Caki2 (cell line): ENCODE measurements around the gene EXOSC10. TPM values are rescaled to one million over a fixed set of nuclear protein-coding genes. Genes with fewer than 3 reads are reported as not detected.

Source experiments
- DNase-seq: peaks from one replicate; pipeline ENCODE4 v3.0.0-alpha.2; 2015; ENCODE audit warnings: low read depth
- in situ Hi-C: cut with HindIII; loops from 2 replicates; pipeline ENCODE4 v1.10.0; 2016; ENCODE audit warnings: low sequenced_read_pairs, low pct_unique_long_range_greater_than_20kb, mixed read lengths
- total RNA-seq: library from RNA; depleted of rRNA; stranded (reverse); fragments of >200 nt; shearing (Covaris generic); gene quantifications from 2 replicates; pipeline ENCODE4 v1.2.3, GENCODE V29; 2014; ENCODE audit warnings: low replicate concordance; rRNA removed

The EXOSC10 gene
- total RNA-seq = 32.1 and 56.5 TPM in 2 replicates

DNA sequence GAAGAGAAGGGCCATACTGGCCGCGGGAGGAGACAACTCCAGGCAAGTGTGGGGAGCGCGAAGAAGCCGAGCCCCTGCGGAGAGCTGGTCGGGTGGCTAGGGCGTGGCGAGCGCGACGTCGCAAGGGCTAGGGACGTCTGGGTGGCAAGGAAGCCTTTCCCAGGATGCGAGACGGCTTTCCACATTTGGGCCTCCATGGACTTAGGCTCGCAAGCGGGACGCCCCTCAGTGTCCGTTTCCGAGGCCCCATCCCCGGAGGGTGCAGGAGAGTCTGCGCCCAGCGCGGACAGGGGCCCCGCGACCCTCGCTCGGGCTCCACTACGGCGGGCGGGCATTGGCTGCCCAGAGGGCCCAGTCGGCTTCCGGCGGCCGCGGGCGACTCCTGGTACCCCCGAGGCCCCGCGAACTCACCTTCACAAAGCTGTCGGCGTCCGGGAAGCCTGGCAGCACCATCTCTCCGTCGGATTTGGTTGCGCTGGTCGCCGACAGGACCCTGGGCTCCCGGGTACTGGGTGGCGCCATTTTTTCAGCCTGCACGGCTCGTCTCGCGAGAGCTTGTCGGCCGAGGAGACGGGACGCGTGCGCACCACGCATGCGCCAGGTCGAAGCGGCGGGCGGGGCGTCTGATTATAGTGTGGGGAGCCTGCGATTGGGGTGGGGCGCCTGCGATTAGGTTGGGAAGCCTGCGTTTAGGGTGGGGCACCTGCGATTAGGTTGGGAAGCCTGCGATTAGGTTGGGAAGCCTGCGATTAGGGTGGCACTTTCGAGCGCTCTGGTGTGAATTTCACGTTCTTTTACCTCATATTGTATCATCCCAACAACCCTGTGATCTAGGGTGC, at the start of gene EXOSC10:
EXOSC10 (minus strand) TSS at position 560 of the 839 bp plus-strand sequence; CDS start at position 522, 38 bp downstream.
- in situ Hi-C loops = no loop called here
- DNase-seq = peak; percentile 80

DNA sequence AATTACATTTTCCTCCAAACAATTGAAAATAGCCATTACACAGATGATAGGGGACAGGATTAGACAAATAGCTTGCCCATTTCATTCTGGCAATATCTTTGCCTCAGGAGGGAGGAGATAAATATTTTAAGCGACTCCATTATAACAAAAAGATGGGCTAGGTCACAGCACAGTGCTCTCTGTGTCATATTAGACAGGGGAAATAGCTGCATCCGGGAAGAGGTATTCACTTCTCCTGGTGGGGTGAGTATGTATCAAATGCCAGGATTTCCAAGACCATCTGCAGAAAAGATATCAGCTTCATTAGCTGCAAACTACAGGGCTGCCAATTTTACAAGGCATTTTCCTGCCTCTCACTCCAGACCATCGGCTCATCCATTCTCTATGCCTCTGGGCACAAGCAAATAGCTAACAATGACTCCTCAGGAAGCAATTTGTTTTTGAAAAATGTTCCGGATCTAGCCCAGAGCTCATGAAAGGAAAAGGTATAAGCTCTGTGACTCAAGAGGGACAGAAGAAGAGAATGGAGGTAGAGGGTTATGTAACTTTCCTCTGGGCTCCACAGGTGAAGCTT, 47.6 kb upstream of the EXOSC10 start:
- no peak for DNase-seq

GRCh38 chr1:11145741-11146140, 46.1 kb upstream of the EXOSC10 start:
- no peak for DNase-seq
- in situ Hi-C loops = no loop called here

More for the DNA sequence above, 47.6 kb upstream of the EXOSC10 start:
- in situ Hi-C loops = no loop called here

- no peak for DNase-seq
- in situ Hi-C loops = no loop called here
Observed at GRCh38 chr1:11144570-11145256, 45.0 kb upstream of the EXOSC10 start.

DNA sequence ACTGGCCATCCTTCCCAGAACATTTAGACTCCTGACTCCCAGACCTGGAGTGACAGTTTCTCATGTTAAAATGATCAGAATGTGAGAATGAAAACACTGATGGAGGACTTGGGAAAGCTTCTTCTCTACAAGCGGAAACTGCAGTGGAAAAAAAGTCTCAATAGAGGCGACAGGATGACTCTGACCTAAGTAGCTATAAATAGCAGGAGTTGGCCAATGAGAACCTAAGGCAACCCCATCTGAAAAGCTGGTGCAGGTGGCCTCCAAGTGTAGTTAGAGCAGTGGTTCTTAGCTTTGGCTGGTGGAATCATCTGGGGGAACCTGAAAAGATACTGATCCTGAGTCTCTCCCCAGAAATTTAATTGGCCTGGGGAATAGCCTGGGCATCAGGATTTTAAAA, 44.2 kb upstream of the EXOSC10 start:
- no peak for DNase-seq
- in situ Hi-C loops = no loop called here

GRCh38 chr1:11143401-11143800, 43.7 kb upstream of the EXOSC10 start:
- in situ Hi-C loops = no loop called here
- no peak for DNase-seq

DNA sequence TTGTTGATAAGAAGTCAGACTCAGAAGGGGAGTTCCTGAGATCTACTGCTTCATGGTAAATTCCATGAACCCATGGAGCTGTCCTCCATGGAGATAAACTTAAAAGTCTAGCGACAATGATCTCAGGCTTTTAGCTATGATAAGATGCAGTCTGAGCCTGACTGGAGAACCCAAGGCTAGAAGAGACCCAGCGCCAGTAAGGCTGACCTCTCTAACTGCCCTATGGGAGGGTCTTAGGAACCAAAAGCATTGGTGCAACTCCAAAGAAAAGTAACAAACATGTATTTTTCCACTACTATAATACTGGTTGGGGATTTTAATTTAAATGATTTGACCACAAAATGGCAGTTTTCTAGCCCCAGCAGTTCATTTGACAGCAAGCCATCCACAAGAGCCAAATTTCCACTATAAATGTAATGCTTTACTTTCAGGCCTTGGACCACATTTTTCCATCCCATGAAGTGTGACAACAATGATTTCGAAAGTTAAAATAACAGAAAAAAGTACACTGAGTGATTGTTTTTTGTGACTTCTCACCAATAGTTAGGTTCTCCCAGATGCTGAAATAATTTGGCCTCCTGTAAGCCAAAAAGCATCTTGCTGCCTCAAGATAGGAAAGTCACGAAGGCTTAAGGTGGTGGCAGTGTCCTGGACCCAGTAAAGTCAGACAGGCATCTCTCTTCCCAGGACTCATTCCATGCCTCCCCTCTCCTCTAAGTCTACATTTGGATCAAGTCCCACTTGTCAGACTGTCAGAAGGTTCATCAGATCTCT, 43.1 kb upstream of the EXOSC10 start:
- no peak for DNase-seq
- in situ Hi-C loops = no loop called here

GRCh38 chr1:11138952-11139351, 39.3 kb upstream of the EXOSC10 start:
- in situ Hi-C loops = no loop called here
- DNase-seq = no peak

DNA sequence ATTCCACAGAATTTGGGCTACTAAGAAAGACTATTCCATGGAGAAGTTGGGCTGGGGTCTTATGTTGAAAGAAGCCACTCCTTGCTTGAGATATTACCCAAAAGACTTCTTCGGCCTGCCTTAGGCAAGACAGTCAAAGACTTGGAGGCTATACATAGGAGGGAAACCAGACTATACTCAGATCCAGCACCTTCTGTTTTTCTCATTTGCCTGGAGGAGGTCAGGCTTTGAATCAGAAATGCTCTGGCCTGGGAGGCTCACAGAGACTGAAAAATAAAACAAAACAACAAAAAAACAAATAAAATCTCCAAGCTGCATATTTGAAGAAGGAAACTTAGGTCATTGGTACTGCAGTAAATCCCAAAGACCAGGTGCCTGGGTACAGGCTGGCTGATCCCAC, 38.4 kb upstream of the EXOSC10 start:
- in situ Hi-C loops = no loop called here
- DNase-seq = no peak

GRCh38 chr1:11134898-11135266, 35.2 kb upstream of the EXOSC10 start:
- in situ Hi-C loops = no loop called here
- no peak for DNase-seq

- in situ Hi-C loops = no loop called here
- DNase-seq = peak; percentile 40
Observed at GRCh38 chr1:11134251-11134897, 34.7 kb upstream of the EXOSC10 start.

DNA sequence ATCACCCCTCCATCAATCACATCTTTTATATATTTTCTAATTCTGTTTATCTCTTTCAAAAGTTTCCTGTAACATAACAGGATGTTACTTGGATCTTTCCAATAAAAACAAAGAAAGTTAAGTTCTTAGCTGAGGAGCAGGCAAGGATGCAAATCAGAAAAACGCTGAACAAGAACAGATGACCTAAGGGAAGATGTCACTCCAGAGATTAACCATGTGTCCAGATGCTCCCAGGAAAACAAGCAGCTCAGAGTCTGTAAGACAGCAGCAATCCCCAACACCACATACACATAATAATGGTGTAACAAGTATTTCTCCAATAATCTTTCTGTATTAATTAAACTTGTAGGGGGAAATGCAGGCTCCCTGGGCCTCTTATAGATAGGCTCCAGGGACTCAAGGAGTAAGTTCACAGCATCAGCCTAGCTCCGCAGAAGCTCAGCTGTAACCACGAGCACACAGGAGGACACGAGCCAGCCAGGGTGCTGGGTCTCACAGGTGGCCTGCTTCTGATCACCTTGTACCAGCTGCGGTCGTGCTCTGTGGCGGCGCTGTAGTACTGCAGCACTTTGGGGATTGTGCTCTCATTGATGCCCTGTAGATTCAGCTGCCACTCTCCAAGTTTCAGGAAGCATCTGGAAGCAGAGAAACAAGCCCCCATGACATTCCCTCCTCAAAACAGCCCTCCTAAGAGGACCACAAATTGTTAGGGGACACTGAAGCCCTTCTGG, 33.1 kb upstream of the EXOSC10 start:
- no peak for DNase-seq
- in situ Hi-C loops = no loop called here

DNA sequence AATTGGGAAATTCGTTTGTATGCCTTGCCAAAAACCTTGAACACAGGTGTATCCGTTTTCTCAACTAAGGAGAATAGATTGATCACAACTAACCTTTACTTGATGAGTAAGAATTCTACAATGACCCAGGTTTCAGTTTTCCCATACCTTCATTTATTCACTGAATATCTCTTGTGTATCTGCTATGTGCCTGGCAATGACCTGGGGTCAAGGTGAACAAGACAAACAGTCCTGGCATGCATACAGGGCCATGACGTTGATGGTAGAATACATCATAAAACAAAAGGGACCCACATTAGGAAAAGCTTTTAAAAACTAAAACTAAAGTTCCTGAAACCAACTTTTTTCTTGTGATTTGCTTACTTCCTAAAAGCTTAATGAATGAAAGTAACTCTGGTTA, 32.1 kb upstream of the EXOSC10 start:
- DNase-seq = no peak
- in situ Hi-C loops = no loop called here

DNA sequence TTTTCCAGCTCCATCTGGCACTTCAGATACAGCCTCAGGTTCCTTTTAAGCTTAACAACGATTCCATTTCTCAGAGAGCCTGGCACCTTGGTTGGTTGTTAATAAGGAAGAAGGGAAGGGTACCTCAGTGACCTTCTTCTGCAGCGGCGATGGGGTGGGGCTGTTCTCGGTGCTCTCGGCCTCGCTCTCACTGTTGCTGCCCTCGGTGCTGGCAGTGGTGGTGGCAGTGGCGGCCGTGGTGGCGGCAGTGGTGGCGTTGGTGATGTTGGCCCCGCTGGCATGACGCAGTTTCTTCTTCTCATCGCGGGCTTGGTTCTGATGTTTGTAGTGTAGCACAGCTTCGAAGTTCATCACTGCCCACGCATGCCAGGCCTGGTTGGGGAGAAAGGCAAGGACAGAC, 30.7 kb upstream of the EXOSC10 start:
- no peak for DNase-seq
- in situ Hi-C loops = no loop called here

DNA sequence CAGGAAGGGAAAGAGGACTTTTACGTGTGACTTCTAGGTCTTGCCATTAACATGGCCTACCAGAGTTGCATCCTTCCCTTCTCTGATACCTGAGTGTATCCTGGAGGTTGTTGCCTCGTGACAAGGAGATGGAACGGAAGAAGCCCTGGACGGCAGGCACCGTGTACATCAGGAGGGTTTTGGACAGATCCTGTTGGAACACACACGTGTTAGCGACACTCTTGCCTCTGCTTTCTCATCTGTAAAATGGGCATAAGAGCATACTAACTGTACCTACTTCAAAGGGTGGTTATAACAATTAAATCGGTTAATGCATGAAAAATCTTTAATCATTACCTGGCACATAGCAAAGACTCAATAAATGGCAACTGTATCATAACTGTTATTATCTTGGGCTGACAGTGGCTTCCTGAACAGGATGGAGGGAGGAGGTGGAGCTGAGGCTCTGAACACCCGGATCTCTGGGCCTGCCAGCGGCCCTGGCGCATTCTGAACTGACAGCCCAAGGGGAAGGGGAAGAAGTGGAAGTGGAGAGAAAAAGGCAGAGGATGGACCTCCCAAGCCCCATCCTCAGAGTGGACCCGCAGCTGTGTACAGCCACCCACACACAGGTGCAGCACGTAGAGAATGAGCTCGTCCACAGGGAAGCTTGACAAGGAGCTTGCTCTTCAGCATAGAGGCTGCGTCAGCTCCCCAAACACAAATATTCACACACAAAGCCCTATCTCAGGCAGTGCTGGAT, 30.2 kb upstream of the EXOSC10 start:
- no peak for DNase-seq
- in situ Hi-C loops = no loop called here

DNA sequence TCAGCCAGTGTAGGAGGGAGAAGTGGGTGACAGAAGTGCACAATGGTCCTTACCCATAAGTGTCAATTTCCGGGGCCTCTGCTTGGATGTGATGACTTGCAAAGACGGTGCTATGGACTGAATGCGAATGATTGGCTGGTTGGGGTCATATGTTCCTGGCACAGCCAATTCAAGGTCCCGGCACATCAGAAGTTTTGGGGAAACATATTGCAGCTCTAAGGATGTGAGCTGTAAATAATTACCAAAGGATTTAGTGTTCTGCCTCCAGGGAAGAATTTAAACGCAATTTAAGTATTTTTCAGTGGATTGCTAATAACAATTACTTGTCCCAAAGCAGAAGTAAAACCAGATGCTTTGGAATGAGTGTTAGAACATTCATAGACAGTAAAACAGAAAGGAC, 26.9 kb upstream of the EXOSC10 start:
- DNase-seq = no peak
- in situ Hi-C loops = no loop called here

- DNase-seq = no peak
- in situ Hi-C loops = no loop called here
Observed at GRCh38 chr1:11125931-11126330, 26.3 kb upstream of the EXOSC10 start.
